Right renal cortex interstitium (tissue), 3 donors: ENCODE results near the gene RGL1. TPM values are rescaled to one million over a fixed set of nuclear protein-coding genes. Genes with fewer than 3 reads are reported as not detected.

Experiments
- DNase-seq, 3 donors: peaks; one replicate each; pipeline ENCODE4 v3.0.0-alpha.2; 2013; ENCODE audit warnings: low read depth in 3 of 3, low spot score in 2 of 3
- polyA plus RNA-seq, 3 donors: library from polyadenylated mRNA; unstranded; fragments of 120-200 nt; gene quantifications; one replicate each; pipeline ENCODE4 v1.2.1, GENCODE V29; 2013; ENCODE audit not compliant: insufficient read length in 3 of 3

RGL1 gene
- polyA plus RNA-seq, 3 donors: 49.9 to 57.2 (median 51.9) TPM

DNA sequence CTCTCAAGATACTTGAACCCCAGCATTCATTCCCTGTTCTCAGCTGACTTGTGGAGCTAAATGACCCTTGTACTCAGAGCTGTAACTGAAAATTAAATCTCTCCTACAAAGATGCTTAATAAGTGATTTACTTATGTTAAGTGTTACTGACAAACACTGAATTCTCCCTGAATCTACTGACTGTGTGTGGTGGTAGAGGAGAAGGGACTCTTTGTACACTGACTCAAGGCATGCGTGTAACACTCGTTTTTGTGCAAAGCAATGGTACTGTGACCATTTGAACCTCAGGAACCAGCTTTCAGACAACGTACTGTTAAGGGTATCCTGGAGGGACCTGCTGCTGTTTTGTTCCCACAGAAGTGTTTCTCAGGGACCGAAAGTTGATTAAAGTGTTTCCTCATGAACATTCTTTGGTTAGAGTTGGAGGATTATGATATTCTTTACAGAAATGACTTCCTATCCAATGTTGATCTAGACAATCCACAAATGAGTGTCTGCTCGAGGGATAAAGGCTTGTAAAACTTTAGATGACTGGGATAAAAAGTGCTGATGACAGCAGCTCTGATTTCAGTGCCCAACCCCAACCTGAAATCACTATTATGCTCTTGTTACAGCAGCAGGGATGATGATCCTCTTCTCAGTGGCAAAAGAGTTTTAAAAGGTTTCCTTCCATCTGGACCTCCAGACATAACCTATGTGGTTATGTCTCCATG is 12.8 kb downstream of the RGL1 start:
- no peak for DNase-seq

DNA sequence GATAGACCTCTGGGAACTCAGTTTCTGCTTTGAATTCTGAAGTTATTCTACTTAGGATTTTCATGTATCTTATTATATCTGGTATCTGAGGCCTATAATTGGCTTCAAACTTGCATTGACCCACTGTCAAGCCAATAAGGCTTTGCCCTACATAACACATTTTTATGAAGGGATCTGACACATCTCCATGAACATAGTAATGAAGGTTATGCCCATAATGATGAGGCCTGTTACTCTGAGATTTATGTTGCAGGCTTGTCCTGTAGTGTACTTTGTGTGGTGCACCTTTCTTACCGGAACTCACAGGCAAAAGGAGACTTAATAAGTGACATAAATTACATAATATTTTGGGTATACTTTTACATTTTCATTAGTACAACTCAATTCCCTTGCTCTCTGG is 14.1 kb downstream of the RGL1 start:
- DNase-seq: no peak

DNA sequence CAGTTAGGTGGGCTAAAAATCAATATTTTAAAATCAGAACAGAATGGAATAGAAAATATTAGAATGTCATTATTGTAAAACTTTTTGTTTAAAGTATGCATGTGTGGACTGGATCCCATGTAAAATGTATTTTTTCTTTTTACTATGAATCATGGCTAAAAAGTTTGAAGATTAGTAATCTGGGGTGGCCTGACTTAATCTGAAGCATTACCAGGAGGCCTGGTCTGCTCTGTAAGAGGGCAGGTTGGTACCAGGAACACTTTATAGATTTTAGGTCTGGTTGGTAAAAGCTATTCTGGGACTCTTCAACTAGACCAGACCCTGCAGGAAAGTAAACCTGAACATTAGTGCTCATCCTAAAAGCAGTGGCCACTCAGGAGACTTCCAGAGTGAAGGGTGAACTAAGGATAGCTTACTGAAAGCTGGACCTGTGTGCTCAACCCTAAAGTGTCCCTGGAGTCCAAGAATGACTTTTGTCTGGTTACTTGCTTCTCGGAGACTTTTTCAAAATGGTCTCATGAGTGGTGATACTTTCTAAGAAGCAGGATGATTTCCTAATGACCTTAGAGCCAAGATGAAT is 16.5 kb downstream of the RGL1 start:
- no peak for DNase-seq

- DNase-seq: no peak
Observed at GRCh38 chr1:183821889-183822611, 17.1 kb downstream of the RGL1 start.

- DNase-seq: no peak
Observed at GRCh38 chr1:183824291-183824690, 19.4 kb downstream of the RGL1 start.

GRCh38 chr1:183827801-183828200 is 22.9 kb downstream of the RGL1 start:
- DNase-seq: no peak

DNA sequence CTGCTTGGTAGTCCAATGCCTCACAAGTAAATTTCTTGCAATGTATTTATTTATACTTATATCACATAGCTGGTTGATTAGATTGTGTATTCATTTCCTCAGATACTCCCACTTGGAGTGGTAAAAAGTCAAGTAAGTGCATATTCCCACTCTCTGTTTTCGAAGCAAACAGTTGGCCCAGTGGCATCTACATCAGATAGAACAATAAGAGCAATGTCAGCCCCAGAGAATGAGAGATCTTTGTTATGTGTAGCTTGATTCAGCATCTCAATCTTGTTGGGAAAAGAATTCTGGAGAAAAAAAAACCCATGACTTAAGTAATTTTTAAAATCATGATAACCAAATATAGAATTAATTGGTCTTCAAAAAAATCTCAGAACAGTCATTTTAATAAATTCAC is 25.5 kb downstream of the RGL1 start:
- DNase-seq: no peak

GRCh38 chr1:183831311-183831710 is 26.4 kb downstream of the RGL1 start:
- DNase-seq: no peak

- no peak for DNase-seq
Observed at GRCh38 chr1:183832459-183832858, 27.5 kb downstream of the RGL1 start.

DNA sequence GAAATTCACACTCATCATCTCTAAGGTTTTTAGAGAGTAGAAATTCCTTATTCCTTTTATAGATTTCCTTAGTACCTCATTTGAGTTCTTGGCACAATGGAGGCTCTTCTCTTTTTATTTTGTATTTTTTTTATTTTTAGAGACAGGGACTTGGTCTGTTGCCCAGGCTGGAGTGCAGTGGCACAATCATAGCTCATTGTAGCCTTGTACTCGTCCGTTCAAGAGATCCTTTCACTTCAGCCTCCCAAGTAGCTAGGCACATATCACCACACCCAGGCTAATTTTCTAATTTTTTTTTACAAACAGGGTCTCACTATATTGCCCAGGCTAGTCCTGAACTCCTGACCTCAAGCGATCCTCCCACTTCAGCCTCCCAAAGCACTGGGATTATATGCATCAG is 29.6 kb downstream of the RGL1 start:
- no peak for DNase-seq

GRCh38 chr1:183836598-183836997 is 31.7 kb downstream of the RGL1 start:
- no peak for DNase-seq

- no peak for DNase-seq
Observed at GRCh38 chr1:183837062-183837461, 32.1 kb downstream of the RGL1 start.

- DNase-seq: no peak
Observed at GRCh38 chr1:183838221-183838620, 33.3 kb downstream of the RGL1 start.

DNA sequence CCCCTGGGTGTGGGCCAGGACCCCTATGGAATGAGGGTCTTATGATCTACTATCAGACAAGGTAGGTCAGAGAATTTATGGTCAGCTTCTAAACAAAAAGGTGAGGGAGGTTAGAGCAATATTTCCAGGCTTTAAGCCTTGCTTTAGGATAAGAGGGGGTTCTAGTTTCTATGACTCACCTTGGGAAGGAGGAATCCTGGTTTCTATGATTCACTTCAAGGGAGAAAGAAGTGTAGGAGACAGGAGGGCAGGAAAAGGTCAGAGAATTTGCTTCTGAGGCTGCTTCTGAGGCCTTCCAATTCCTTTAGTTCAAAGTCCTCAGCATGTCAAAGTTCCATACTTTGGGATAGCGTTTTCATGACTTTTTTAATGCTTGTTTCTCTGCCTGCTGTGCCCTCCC is 35.2 kb downstream of the RGL1 start:
- no peak for DNase-seq

GRCh38 chr1:183841550-183841949 is 36.6 kb downstream of the RGL1 start:
- no peak for DNase-seq

- DNase-seq: peak; percentile 57 to 65 (median 63)
Observed at GRCh38 chr1:183841950-183842794, 37.3 kb downstream of the RGL1 start.

- DNase-seq: no peak
Observed at GRCh38 chr1:183842795-183843144, 37.9 kb downstream of the RGL1 start.

- DNase-seq: no peak
Observed at GRCh38 chr1:183844806-183845205, 39.9 kb downstream of the RGL1 start.

GRCh38 chr1:183845681-183846080 is 40.8 kb downstream of the RGL1 start:
- no peak for DNase-seq

DNA sequence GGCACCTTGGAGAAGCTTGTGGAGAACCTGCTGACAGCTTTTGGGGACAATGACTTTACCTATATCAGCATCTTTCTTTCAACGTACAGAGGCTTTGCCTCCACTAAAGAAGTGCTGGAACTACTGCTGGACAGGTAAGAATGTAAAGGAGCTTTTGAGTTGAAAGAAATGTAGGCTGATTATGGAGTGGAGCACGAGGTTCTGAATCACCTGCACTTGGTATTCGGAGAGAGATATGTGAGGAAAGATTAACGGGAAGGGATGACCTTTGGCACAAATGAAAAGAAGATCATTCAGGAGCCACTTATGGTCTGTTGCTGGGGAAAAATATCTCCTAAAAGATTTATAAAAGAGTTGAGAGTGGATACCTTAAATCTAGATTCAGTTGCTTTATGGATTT is 42.7 kb downstream of the RGL1 start:
- DNase-seq: no peak

DNA sequence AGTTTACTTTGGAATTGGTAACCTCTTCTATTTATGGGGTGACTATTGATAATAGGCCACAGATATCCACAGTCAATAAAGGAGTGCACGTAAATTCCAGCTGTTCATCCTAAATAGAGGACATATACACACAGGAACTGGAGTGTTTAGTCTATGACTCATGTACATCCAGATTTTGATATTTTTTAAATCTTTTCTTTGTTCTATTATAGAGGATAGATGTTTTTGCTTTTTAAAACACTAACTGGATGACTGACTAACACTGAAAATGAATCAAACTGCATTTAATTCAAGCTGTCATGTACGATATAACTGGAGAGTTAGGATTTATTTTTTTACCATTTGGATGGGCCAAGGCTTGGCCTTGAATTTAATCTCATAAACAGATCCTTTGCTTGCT is 45.9 kb downstream of the RGL1 start:
- DNase-seq: no peak
